PC-9 (cell line): ENCODE measurements around the gene TBC1D13. TPM values are rescaled to one million over a fixed set of nuclear protein-coding genes. Genes with fewer than 3 reads are reported as not detected.
A peak's percentile ranks its signal among the peaks of the same experiment; 100 is the strongest.
"Not testable (repeated sequence)": the region's sequence is repeated elsewhere in the genome, so short reads cannot be mapped to it uniquely, and the experiment has no call there.

Source experiments
- BruUV-seq: library from RNA; stranded (reverse); fragments of 400-500 nt; replicated peaks from 2 replicates; lab custom pipeline; 2021; lab: Mats Ljungman, UMichigan
- CTCF ChIA-PET: fragments of 300-600 bp; sonication (Branson Sonifier 250); formaldehyde crosslinking; loops from one replicate; lab custom pipeline; 2022; ENCODE audit warnings: antibody characterized with exemption; lab: Charles Lee
- POLR2A ChIA-PET: fragments of 300-600 bp; sonication (Branson Sonifier 250); formaldehyde crosslinking; loops from one replicate; lab custom pipeline; 2022; ENCODE audit warnings: antibody characterized with exemption; ENCODE audit not compliant: unreplicated experiment; lab: Charles Lee
- DNase-seq, 2 experiments: peaks; one replicate each; pipeline versions ENCODE4 v3.0.0 to v3.0.0-alpha.2; 2015 to 2022; ENCODE audit warnings: mixed read lengths in 1 of 2
- H2AFZ ChIP-seq: fragments of 200-600 bp; sonication (generic); 2 replicates; pipeline ENCODE4 v1.8.1; 2017; ENCODE audit warnings: antibody characterized with exemption
- H3F3A ChIP-seq: fragments of 200-600 bp; sonication (generic); 2 replicates; pipeline ENCODE4 v1.8.1; 2017; ENCODE audit warnings: antibody characterized with exemption, mild to moderate bottlenecking, low read depth; ENCODE audit not compliant: insufficient read depth
- H3K27ac ChIP-seq: fragments of 200-600 bp; sonication (generic); 2 replicates; pipeline ENCODE4 v1.6.1; 2016; ENCODE audit warnings: mixed run types
- H3K27me3 ChIP-seq: fragments of 200-600 bp; sonication (generic); 2 replicates; pipeline ENCODE4 v1.6.1; 2016; ENCODE audit warnings: low read depth, mixed run types; ENCODE audit not compliant: insufficient read depth
- H3K36me3 ChIP-seq: fragments of 200-600 bp; sonication (generic); 2 replicates; pipeline ENCODE4 v1.6.1; 2016; ENCODE audit warnings: low read depth, mixed run types
- H3K4me1 ChIP-seq: fragments of 200-600 bp; sonication (generic); replicated peaks from 2 replicates; pipeline ENCODE4 v1.6.1; 2016; ENCODE audit warnings: mixed run types; ENCODE audit not compliant: insufficient read depth
- H3K4me2 ChIP-seq: fragments of 200-600 bp; sonication (generic); 2 replicates; pipeline ENCODE4 v1.6.1; 2017; ENCODE audit warnings: mixed run types
- H3K4me3 ChIP-seq: fragments of 200-600 bp; sonication (generic); 2 replicates; pipeline ENCODE4 v1.6.1; 2016; ENCODE audit warnings: mixed run types
- H3K79me2 ChIP-seq: fragments of 200-600 bp; sonication (generic); 2 replicates; pipeline ENCODE4 v1.6.1; 2017; ENCODE audit warnings: low read depth, mixed run types
- H3K9me2 ChIP-seq: fragments of 200-600 bp; sonication (generic); 2 replicates; pipeline ENCODE4 v1.8.1; 2017; ENCODE audit warnings: mild to moderate bottlenecking; ENCODE audit not compliant: insufficient read depth
- H3K9me3 ChIP-seq: fragments of 200-600 bp; sonication (generic); 2 replicates; pipeline ENCODE4 v1.8.1; 2016; ENCODE audit warnings: low read depth; ENCODE audit not compliant: insufficient read depth
- H4K20me1 ChIP-seq: fragments of 200-600 bp; sonication (generic); 2 replicates; pipeline ENCODE4 v1.8.1; 2017; ENCODE audit not compliant: insufficient read depth
- CTCF ChIP-seq: fragments of 200-600 bp; sonication (generic); conservative IDR thresholded peaks from 2 replicates; pipeline ENCODE4 v1.6.1; 2017; ENCODE audit warnings: mixed run types, antibody characterized with exemption, mild to moderate bottlenecking, moderate library complexity
- EZH2 ChIP-seq: fragments of 200-600 bp; sonication (generic); IDR thresholded peaks from 2 replicates; pipeline ENCODE4 v1.8.0; 2017; ENCODE audit warnings: antibody characterized with exemption, low read depth
- intact Hi-C: fragments of 100-400 bp; cut with micrococcal nuclease; formaldehyde crosslinking; loops from one replicate; pipeline ENCODE4 v1.10.0; 2022; ENCODE audit not compliant: unreplicated experiment
- total RNA-seq: library from RNA; stranded (reverse); gene quantifications from 2 replicates; pipeline ENCODE4 v1.2.3, GENCODE V29; 2021

TBC1D13 gene
- total RNA-seq, 1 experiment from 2014 or later, result 41.9 TPM

- H3K9me3 ChIP-seq, result no peaks in the 10 kb centered on the region
- no peaks in the 10 kb centered on the region for H3K36me3 ChIP-seq
- H2AFZ ChIP-seq, result no peak overlapping the region; the same call in 1 of the 2 replicates
- ChIA-PET POLR2A (no interaction called here), CTCF (no interaction called here)
- H4K20me1 ChIP-seq, result no peaks in the 10 kb centered on the region
- 0 out of 2 replicates have a peak overlapping the region, but pooled peaks have one; percentile 70 for H3K4me2 ChIP-seq
- no peak for TF ChIP-seq EZH2
- TF ChIP-seq CTCF, result no peak
- intact Hi-C loops, result no loop called here
- H3K79me2 ChIP-seq, result peaks cover 31% of the 10 kb centered on the region
- H3K4me3 ChIP-seq, result no peak overlapping the region
- H3K4me1 ChIP-seq, result peaks cover 11% of the 10 kb centered on the region; the same call in 1 of the 2 replicates
- no peaks in the 10 kb centered on the region for H3K9me2 ChIP-seq
- H3K27ac ChIP-seq, result no peak overlapping the region
- BruUV-seq, result no TSS peak
- H3F3A ChIP-seq, result peaks cover 34% of the 10 kb centered on the region
- DNase-seq, result no peak
- H3K27me3 ChIP-seq, result no peaks in the 10 kb centered on the region
Observed at GRCh38 chr9:128773049-128773448, 14.0 kb upstream of the TBC1D13 start.

- intact Hi-C loops, result no loop called here
- no TSS peak for BruUV-seq
- CTCF ChIA-PET, result interaction anchor here (0.7 kb wide), 1 partner anchor 42 kb away, joined by 4 read pairs; no protein-coding TSS in a partner anchor
Observed at GRCh38 chr9:128774804-128775203, 12.2 kb upstream of the TBC1D13 start.

GRCh38 chr9:128780093-128780492 is 7.0 kb upstream of the TBC1D13 start:
- H3K9me3 ChIP-seq, H3K9me2 ChIP-seq, DNase-seq, H3K27me3 ChIP-seq, H4K20me1 ChIP-seq, intact Hi-C loops, H3K4me2 ChIP-seq, H3K36me3 ChIP-seq, H3K27ac ChIP-seq, H3K4me1 ChIP-seq, H3F3A ChIP-seq, BruUV-seq, CTCF ChIA-PET, POLR2A ChIA-PET, H3K79me2 ChIP-seq, H3K4me3 ChIP-seq, H2AFZ ChIP-seq: not testable (repeated sequence)

More at GRCh38 chr9:128774804-128775203, 12.2 kb upstream of the TBC1D13 start:
- H3K36me3 ChIP-seq, result no peaks in the 10 kb centered on the region
- no peak overlapping the region for H3K4me2 ChIP-seq
- TF ChIP-seq CTCF, result no peak
- TF ChIP-seq EZH2, result no peak
- no peaks in the 10 kb centered on the region for H3K27me3 ChIP-seq
- H3K79me2 ChIP-seq, result peaks cover 17% of the 10 kb centered on the region
- H3K27ac ChIP-seq, result no peak overlapping the region
- no peaks in the 10 kb centered on the region for H3K9me3 ChIP-seq
- H4K20me1 ChIP-seq, result no peaks in the 10 kb centered on the region
- peaks cover 9% of the 10 kb centered on the region; the same call in 1 of the 2 replicates for H3K4me1 ChIP-seq
- H3F3A ChIP-seq, result peaks cover 34% of the 10 kb centered on the region
- H3K9me2 ChIP-seq, result no peaks in the 10 kb centered on the region
- POLR2A ChIA-PET, result no interaction called here
- no peak for DNase-seq
- no peak overlapping the region for H3K4me3 ChIP-seq
- no peak overlapping the region for H2AFZ ChIP-seq
